HG03066 (cell line): ENCODE results near the gene DRC1.

Source experiments
- ATAC-seq: cut with Tn5 transposase; IDR thresholded peaks from one replicate; pipeline ENCODE4 v1.9.1; 2021; ENCODE audit warnings: low read depth; ENCODE audit not compliant: unreplicated experiment

DRC1 gene

DNA sequence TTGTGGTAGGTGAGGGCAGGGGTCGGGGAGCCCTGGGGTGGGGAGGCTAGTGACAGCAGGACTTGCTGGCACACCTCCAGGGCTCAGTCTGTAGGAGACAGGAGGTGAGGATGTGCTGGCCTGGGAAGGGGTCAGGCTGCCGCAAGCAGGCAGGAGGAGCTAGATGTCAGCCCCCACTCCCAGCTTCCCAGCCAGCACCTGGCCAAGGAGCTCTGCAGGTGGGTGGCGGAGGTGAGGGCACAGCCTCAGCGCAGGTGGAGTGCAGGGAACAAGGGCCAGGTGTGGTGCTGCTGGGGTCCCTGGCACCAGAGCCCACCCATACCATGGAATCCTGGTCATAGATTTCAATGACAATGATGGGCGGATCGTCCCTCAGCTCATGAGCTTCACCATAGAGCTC is 73.3 kb downstream of the DRC1 start:
- ATAC-seq: no peak

DNA sequence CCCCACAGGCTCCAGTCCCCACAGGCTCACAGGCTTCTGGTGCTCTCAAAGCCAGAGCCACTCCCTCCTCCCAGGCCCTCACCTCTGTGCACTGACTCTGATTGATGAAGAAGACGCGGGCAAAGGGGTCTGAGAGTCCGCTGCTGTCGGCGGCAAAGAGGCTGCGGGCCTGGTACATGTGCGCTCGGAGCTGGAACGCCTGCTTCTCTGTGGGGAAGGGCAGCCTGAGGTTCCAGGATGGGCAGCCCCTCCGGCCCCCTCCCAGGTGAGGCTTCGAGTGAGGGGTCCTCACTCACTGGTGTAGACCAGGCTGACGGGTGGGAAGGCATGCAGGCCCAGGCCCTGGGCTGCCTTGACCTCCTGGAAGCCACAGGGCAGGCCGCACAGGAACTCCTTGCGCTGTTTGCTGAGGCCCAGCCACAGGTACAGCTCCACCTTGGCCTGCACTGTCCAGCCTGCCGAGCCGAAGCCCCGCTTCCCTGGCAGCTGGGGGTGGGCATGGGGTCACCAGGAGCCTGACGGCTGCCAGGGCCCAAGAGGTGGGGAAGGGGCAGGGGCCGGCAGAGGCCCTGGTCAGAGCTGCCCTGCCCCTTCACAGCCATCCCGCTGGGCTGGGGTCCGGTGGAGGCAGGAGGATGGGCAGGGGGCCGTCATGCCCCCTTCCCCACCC is 74.2 kb downstream of the DRC1 start:
- no peak for ATAC-seq

DNA sequence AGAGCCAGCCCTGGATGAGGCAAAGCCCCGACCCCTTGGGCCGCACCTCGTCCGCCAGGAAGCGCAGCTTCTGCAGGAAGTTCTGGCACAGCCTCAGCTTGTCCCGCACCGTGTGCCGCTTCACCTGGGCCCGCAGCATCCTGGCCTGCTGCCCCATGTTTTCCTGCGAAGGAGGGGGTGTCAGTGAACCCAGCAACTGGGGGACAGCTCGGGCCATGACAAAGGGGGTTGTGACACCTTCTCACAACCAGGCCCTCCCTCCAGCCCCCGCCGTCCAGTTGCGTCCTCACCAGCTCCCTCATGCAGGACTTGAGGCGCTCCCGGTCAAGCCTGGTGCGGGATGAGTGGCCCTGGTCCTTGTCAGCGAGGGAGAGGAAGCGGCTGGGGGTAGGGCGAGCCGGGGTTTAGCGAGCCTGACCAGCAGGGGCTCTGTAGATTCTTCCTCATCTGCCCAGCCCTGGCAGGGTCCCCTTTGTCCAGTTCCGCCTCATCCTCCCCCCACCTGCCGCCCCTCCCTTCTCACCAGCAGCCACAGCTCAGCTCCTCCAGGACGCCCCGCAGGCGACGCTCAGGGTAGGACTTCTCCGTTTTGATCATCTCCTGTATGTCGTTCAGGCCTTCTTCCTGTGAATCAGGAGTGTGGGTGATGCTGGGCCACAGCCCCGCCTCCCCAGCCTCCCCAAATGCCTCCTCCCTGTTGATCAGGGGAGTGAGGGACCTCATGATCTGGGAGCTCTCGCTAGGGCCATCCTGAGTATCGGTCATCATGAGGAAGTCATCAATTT is 75.6 kb downstream of the DRC1 start:
- ATAC-seq: no peak

DNA sequence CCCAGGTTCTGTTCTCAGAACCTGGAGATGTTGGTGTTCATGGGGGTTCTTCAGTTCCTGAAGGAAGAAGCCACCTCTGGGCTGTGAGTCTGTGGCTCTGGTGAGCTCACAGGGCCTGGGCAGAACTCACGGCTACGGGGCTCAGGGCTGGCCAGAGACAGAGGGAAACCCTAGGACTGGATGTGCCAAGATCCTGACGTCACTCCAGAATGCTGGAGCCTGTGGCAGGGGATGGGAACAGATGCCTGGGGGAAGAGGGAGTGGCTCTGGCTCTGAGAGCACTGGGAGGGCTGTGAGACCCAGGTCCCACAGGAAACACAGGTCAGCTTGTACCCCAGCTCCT is 76.2 kb downstream of the DRC1 start, which contains the start of gene OTOF:
OTOF (minus strand) TSS at position 214 of the 343 bp plus-strand sequence.
- ATAC-seq: no peak

DNA sequence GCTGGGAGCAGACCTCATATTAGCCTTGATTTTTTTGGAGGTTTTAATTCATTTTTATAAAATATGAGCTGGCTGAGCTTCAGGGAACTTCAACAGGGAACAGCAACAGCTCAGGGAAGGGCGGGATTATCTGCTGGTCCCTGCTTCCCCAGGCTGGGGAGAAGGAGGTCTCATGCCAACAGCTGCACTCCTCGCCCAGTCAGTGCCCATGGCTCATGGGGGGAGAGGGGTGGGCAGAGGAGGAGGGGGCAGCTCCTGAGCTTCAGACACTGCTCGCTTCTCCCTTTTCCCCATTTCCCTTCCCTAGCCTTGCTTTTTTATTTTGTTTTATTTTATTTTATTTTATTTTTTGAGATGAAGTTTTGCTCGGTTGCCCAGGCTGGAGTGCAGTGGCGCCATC is 76.6 kb downstream of the DRC1 start:
- ATAC-seq: no peak

DNA sequence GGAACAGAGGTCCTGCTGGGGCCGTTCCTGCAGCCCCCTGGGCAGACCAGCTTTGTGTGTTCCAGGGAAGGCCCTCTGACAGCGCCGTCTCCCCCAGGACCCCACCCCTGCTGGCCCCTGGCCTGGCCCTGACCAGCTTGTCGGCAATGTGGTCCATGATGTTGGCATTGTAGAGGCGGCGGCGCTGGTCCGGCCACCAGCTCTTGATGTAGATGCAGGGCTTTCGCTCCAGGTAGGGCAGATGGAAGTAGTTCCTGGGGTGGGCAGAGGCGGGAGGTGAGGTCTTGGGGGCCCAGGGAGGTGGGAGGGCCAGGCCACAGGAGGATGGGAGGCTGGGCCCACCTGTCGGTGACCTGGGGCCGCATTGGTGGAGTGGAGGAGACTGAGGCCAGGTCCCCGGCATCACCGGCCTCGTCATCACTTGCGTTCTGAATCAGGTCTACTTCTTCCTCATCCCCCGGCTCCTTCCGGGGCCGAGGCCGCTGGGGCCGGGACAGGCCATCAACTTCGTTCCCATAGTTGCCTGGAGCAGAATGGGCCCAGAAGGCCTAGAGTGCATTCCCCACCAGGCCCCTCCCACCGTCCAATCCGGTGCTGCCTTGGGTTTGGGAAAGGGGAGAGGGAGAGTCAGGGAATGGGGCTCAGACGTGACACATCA is 77.5 kb downstream of the DRC1 start:
- ATAC-seq: no peak

DNA sequence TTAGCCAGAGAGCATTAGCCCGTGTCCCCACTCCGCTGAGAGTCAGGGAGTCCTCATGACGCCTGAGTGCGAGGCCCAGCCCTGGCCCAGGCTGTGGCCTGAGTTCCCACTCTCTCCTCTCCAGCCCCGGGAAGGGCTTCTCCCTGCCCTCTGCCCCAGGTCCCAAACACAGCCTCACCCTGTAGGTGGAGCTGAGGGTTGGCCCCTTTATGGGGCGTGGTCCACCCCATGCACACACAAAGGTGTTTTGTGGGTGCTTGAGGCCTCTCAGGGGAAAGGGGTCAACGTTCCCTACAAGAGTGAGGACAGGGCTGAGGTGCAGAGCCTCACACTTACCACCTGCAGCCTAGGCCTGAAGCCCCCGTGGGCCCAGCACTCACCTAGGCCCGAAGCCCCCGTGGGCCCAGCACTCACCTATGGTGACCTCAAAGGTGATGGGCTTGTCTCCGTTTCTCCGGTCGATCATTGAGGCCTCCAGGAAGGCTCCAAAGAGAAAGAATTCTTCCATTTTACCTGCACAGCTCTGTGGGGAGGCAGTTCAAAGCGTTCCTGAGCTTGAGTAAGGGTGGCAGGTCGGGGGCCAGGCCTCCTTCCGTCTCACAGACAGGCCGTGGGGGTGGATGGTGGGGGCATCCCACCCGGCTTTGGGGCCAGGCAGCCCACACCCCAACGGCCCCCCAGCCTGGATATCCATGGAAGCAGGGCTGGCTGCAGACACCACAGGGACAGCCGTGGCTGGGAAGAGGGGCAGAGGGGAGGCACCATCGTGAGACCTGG is 78.3 kb downstream of the DRC1 start:
- no peak for ATAC-seq

DNA sequence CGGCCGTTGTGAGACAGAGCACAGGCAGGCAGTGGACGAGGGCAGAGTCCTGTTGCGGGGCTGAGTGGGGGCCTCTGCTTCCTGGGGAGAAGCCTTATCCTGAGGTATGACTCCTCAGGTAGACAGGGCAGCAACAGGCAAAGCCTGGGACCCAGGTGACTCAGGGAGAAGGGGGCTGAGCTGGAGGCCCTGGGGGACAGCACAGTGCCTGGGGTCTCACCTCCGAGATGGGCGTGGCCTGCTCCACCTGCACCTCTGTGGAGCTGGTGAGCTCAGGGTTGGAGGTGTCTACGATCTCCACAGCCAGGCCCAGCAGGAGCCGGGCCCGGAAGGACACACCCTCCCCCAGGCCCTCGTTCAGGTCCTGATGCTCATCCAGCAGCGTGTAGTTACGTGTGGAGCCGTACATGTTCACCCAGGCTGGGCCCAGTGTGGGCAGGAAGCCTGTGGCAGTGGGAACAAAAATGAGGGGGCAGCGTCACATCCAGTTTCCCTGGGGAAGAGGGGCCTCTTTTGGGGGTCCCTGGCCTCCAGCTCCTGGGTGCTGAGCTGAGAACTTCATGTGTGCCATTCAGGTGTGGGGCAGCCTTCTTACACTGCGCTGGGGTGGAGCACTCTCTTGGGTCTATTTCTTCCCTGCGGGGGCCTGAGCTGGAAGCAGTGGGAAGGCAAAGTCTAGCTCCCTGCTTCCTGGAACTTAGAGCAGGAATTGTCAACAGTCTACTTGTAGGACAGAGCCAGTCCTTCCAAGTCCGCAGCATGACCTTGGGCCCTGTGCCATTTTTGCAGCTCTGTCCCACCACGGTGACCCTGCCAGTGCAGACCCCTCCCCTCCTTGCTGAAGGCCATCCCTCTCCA is 79.1 kb downstream of the DRC1 start:
- no peak for ATAC-seq

DNA sequence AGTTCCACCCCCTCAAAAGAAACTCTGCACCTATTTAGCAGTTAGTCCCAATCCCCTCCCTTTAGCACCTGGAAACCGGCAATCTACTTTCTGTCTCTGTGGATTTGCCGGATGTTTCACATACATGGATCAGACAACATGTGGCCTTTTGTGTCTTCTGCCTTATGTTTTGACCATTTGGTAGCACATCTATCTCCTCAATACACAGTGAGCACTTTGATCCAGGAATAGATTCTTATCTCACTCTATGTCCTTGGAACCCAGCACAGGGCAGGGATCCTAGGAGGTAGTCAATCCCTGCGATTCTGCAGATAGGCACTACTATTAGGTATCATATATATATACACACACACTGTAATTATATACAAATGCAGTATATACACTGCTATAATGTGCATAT is 80.0 kb downstream of the DRC1 start:
- no peak for ATAC-seq

DNA sequence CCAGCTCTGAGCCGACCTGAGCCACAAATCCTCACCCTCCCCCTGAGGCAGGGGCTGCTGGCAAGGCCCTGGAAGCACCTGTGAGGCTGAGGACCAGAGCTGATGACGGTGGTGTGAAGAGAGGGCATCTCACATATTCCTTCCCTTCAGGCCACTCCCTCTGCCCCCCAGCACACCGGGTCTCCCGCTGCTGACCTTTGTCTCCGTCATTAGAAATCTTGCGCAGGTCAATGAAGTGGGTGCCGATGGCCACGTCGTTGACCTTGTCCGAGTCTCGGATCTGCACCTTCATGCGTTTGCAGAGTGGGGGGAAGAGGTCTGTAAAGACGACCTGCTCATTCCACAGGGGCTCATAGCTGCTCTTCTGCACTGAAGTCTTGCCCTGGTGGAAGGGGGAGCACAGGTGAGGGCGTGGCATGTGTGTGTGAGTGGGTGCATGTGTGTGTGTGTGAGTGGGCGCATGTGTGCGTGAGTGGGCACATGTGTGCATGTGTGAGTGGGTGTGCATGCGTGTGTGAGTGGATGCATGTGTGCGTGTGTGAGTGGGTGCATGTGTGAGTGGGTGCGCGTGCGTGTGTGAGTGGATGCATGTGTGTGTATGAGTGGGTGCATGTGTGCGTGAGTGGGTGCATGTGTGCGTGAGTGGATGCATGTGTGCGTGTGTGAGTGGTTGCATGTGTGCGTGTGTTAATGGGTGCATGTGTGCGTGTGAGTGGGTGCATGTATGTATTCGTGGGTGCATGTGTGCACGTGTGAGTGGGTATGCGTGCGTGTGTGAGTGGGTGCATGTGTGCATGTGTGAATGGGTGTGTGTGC is 80.7 kb downstream of the DRC1 start:
- no peak for ATAC-seq

DNA sequence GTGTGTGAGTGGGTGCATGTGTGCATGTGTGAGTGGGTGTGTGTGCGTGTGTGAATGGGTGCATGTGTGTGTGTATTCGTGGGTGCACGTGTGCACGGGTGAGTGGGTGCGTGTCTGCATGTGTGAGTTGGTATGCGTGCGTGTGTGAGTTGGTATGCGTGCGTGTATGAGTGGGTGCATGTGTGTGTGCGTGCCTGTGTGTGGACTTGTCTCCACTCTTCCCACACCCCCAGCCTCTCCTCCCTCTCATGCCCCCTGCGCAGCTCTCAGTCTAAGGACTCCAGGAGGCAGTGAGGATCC is 81.3 kb downstream of the DRC1 start:
- ATAC-seq: no peak

DNA sequence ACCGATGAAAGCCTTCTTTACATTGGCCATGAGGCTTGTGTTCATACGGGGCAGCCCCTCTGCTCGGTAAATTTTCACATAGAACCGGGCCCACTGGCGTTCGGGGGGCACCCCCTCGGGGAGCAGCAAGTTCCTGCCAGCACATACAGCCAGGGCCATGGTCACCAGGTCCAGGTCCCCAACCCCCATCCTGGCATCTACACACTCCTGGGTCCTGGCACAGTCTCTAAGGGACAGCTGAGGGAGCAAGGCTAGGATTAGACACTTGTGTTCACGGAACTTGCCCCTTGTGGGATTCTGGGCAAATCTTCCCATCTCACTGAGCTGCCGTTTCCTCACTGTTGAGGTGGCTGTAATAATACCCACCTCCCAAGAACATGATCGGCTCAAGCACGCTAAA is 81.8 kb downstream of the DRC1 start:
- ATAC-seq: no peak

DNA sequence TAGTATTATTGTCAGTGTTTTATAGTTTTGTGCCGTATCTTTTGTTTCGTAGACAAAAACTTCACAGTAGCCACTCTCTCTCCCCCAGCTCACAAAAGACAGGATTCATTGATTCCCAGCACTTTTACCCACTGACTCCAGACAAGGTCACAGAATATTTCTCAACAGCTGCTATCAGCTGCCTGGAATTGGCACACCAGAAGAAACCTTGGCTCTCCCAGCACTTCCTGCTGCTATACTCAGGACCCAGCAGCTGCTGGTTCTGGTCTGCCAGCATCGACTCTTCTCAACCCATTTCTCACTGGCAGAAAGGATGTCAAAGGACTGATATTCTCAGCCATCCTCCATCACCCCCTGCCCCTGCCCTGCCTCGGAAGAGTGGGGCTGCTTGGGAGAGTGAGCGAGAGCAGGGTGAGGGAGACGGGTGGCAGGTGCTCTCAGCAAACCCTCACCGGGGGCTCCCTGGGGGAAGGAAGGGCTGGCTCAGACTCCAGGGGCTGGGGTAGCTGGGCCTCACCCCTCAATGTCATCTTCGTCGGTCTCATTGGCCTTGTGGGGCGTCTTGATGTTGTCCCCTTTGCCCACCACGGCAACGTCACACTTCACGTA is 82.3 kb downstream of the DRC1 start:
- ATAC-seq: no peak

DNA sequence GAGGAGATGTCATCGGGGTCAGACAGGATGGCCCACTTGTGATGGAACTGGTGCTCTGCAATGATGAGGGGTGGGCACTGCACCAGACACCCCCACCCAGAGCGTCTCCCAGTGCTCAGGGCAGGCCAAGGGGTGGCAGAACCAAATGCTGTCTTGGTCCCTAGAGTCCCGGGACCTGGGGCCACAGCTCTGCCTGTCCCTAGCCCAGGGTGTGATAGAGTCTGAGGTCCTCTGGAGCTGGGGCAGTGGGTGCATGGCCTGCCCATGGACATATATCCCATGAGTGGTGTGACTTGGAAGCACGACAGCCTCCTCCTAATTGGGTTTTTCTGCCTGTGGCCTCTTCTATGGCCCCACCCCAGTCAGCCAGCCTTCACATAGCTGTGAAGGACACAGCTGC is 82.9 kb downstream of the DRC1 start:
- no peak for ATAC-seq

DNA sequence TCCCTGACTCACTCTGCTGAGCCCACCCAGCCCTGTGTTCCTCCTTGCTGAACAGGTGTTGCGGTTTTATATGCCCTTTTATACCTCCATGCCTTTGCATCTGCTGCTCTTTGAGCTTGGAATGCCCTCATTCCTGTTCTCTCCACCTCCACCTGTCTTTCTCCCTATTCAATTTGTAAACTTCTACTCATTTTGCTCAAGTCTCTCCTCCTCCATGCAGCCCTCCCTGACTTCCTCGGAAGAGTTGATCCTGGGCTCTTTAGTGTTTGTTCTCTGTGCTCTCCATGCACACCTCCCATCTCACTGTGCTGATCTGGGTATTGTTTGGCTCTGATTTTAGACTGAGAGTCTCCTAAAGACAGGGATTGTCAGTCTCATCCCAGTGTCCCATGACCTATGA is 83.4 kb downstream of the DRC1 start:
- ATAC-seq: no peak

DNA sequence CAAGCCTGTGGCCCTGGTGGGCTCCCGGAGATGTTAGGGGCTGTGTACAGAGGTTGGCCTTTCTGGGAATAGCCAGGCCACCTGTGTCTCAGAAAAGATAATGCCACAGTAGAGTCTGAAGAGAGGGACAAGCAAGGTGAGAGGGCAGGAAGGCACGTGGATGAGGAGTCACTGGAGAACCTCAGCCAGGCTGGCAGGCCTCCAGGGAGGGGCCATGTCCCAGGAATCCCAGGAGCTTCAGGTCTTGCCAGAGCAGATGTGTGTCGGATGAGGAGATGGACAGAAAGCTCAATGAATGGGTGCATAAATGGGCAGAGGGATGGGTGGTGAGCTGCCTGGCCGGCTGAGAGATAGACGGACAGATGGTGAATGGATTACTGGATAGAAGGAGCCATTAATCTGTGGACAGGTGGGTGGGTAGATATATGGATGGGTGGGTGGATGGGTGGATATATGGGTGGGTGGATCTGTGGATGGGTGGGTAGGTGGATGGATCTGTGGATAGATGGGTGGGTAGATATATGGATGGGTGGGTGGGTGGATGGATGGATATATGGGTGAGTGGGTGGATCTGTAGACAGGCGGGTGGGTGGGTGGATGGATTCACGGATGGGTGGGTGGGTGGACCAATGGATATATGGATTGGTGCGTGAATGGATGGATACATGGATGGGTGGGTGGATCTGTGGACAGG is 84.2 kb downstream of the DRC1 start:
- no peak for ATAC-seq

DNA sequence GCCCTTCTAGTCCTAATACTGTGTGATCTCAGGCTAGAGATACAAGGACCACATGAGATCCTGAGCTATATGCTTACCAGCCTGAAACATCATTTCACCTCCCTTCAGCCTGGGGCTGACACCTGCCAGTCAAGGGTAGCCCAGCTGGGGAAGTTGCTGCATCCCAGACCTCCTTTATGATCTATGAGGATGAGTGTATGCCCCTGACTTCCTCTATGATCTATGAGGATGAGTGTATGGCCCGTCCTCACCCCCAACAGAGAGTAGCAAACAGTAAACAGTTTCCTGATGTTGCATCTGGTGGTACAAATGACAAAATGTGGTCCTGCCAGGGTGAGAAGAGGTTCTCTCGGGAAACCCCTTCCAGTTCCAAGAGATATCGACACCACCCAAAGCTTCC is 85.1 kb downstream of the DRC1 start:
- no peak for ATAC-seq

DNA sequence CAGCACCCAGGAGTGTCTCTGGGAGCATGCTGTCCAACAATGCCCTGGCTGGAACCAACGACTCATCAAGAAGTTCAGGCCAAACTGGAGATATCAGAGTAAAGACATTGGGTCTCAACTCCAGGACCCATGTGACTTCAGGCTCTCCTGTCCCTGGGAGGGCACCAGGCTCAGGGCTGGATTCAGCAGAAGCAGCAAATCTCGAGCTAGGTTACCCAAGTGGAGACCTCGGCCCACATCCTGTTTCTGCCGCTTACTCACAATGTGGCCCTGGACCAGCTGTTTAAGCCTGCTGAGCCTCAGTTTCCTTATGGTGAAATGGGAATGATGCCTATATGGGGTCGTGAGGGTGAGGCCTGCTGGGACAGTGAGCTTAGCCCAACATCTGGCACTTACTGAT is 85.5 kb downstream of the DRC1 start:
- no peak for ATAC-seq
